Tibial artery (tissue), 4 donors: ENCODE measurements around the gene RALB.

Experiments used
- DNase-seq, 2 donors: peaks; one replicate each; pipeline ENCODE4 v3.0.0-alpha.2; 2019
- H3K27ac ChIP-seq, 2 donors: fragments of 200-600 bp; sonication (generic) in 1 of 2; 1 replicate in 1 of 2; 2 replicates in 1 of 2; pipeline ENCODE4 v1.5.1; 2018 to 2019; ENCODE audit warnings: mild to moderate bottlenecking in 1 of 2
- H3K27me3 ChIP-seq, 2 donors: fragments of 200-600 bp; sonication (generic) in 1 of 2; one replicate each; pipeline versions ENCODE4 v1.5.1 to v1.6.0; 2016 to 2019
- H3K36me3 ChIP-seq, 3 donors: fragments of 200-600 bp; sonication (generic) in 2 of 3; one replicate each; pipeline ENCODE4 v1.5.1; 2016 to 2019; ENCODE audit warnings: mild to moderate bottlenecking in 2 of 3
- H3K4me1 ChIP-seq, 4 donors: fragments of 200-600 bp; sonication (generic) in 2 of 4; 1 replicate in 3 of 4; 2 replicates in 1 of 4; pipeline ENCODE4 v1.5.1; 2016 to 2019
- H3K4me3 ChIP-seq, 2 donors: fragments of 200-600 bp; sonication (generic) in 1 of 2; 1 replicate in 1 of 2; 2 replicates in 1 of 2; pipeline ENCODE4 v1.5.1; 2018 to 2019; ENCODE audit warnings: mild to moderate bottlenecking in 2 of 2
- H3K9me3 ChIP-seq, 3 donors: fragments of 200-600 bp; sonication (generic) in 1 of 3; one replicate each; pipeline ENCODE4 v1.5.1; 2016 to 2019
- CTCF ChIP-seq, 2 experiments: fragments of 200-600 bp in 1 of 2; fragments of 450-650 bp in 1 of 2; IDR thresholded peaks; one replicate each; pipeline ENCODE4 v1.5.1; 2017 to 2019; ENCODE audit warnings: antibody characterized with exemption in 2 of 2, mild to moderate bottlenecking in 1 of 2, moderate library complexity in 1 of 2
- intact Hi-C: fragments of 100-400 bp; cut with DNase I; formaldehyde crosslinking; loops from one replicate; pipeline ENCODE4 v1.15.0; 2023; ENCODE audit warnings: low total_unique reads

The RALB gene

DNA sequence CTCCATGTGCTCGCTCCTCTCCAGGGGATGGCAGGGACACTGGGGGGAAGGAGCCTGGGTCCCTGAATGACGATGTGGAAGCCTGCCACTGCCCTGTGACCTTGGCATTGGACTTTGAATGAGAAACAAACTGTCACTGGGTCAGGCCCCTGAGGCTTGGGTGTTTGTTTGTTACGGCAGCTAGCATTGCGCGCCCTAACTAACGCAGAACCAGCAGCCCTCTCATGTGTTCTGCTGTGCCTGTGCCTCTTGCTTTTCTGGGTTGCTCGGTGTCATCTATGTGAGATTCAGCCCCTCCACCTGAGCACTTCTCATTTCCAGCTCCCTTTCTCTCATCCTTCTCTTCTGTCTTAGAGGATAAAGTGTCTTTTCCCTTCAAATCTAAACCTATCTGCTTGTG, 69.7 kb downstream of the RALB start:
- no peak for TF ChIP-seq CTCF (IDR thresholded peaks at IDR 0.05)
- no peak for DNase-seq
- Histone ChIP-seq H3K4me3 (no peak overlapping the region), H3K27ac (no peak overlapping the region), H3K27me3 (peaks cover 0 to under 1% of the 10 kb centered on the region in 2 donors), H3K9me3 (no peaks in the 10 kb centered on the region), H3K36me3 (no peaks in the 10 kb centered on the region), H3K4me1 (peaks cover 0 to 19% (median 15%) of the 10 kb centered on the region in 4 donors)
- intact Hi-C loops: no loop called here

DNA sequence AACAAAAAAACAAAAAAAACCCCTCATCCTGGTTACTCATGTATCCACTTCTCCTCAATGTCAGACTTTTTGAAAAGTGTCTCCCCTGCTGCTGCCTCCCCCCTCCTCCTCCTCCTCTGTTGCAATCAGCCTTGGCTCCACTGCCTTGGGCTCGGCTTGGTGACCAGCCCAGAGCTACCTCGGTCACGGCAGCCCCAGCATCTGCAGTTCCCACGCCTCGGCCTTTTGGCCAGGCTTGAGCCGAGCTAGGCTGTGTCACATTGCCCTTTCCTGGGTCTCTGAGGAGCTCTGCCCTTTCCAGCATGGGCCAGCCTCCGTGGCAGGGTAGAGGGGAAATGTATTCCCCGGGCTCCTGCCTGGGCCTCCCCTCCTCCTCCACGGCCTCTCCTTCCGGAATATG, 70.6 kb downstream of the RALB start:
- no peak overlapping the region for H3K4me3 ChIP-seq
- H3K27ac ChIP-seq: peak overlapping the region; percentile 57 to 68
- DNase-seq: peak; percentile 75 to 87
- H3K9me3 ChIP-seq: no peaks in the 10 kb centered on the region
- intact Hi-C loops: no loop called here
- no peak for TF ChIP-seq CTCF (IDR thresholded peaks at IDR 0.05)
- H3K4me1 ChIP-seq: peaks cover 0 to 19% (median 15%) of the 10 kb centered on the region in 4 donors
- H3K36me3 ChIP-seq: no peaks in the 10 kb centered on the region
- H3K27me3 ChIP-seq: peaks cover 0 to 6% of the 10 kb centered on the region in 2 donors

- no peaks in the 10 kb centered on the region for H3K36me3 ChIP-seq
- H3K4me1 ChIP-seq: peaks cover 0 to 16% (median 12%) of the 10 kb centered on the region in 4 donors
- intact Hi-C loops: no loop called here
- no peaks in the 10 kb centered on the region for H3K9me3 ChIP-seq
- peaks cover 0 to 6% of the 10 kb centered on the region in 2 donors for H3K27me3 ChIP-seq
- H3K27ac ChIP-seq: peak overlapping the region; percentile 57 to 68
- no peak for TF ChIP-seq CTCF (IDR thresholded peaks at IDR 0.05)
- no peak for DNase-seq
- no peak overlapping the region for H3K4me3 ChIP-seq
Measured at GRCh38 chr2:120323807-120324399, 71.3 kb downstream of the RALB start.

- H3K36me3 ChIP-seq: no peaks in the 10 kb centered on the region
- H3K27ac ChIP-seq: no peak overlapping the region
- peaks cover 0 to 13% (median 10%) of the 10 kb centered on the region in 4 donors for H3K4me1 ChIP-seq
- peaks cover 0 to 6% of the 10 kb centered on the region in 2 donors for H3K27me3 ChIP-seq
- no peak overlapping the region for H3K4me3 ChIP-seq
- TF ChIP-seq CTCF (IDR thresholded peaks at IDR 0.05): no peak
- H3K9me3 ChIP-seq: no peaks in the 10 kb centered on the region
- intact Hi-C loops: no loop called here
- DNase-seq: no peak
Measured at GRCh38 chr2:120324933-120325332, 72.3 kb downstream of the RALB start.

DNA sequence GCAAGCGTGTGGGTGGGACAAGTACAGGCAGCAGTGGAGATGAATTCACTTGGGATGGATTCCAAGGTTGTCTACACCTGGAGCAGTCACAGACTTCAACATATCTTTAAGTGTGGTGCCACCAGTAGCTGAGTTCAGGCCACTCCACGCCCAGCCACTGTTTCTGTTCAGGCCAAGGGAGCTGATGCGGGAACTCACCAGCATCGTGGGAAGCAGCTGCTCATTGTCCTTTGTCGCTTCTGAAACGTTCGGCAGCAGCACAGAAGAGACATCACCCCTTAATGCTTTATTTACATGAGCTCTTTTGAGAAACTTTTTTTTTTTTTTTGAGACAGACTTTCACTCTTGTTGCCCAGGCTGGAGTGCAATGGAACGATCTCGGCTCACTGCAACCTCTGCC, 73.4 kb downstream of the RALB start:
- TF ChIP-seq CTCF (IDR thresholded peaks at IDR 0.05): no peak
- Histone ChIP-seq H3K27me3 (peaks cover 0 to 6% of the 10 kb centered on the region in 2 donors), H3K36me3 (no peaks in the 10 kb centered on the region), H3K4me3 (no peak overlapping the region), H3K4me1 (peaks cover 0 to 13% (median 10%) of the 10 kb centered on the region in 4 donors), H3K9me3 (no peaks in the 10 kb centered on the region), H3K27ac (no peak overlapping the region)
- no peak for DNase-seq
- intact Hi-C loops: no loop called here
